ENCODE data around the gene GTPBP6. TPM values are rescaled to one million over a fixed set of nuclear protein-coding genes. Genes with fewer than 3 reads are reported as not detected.
"Not testable (repeated sequence)": the region's sequence is repeated elsewhere in the genome, so short reads cannot be mapped to it uniquely, and the experiment has no call there.

The GTPBP6 gene
- total and polyA plus RNA-seq, 7 donors = 48.1 to 63.4 (median 50.0) TPM

DNA sequence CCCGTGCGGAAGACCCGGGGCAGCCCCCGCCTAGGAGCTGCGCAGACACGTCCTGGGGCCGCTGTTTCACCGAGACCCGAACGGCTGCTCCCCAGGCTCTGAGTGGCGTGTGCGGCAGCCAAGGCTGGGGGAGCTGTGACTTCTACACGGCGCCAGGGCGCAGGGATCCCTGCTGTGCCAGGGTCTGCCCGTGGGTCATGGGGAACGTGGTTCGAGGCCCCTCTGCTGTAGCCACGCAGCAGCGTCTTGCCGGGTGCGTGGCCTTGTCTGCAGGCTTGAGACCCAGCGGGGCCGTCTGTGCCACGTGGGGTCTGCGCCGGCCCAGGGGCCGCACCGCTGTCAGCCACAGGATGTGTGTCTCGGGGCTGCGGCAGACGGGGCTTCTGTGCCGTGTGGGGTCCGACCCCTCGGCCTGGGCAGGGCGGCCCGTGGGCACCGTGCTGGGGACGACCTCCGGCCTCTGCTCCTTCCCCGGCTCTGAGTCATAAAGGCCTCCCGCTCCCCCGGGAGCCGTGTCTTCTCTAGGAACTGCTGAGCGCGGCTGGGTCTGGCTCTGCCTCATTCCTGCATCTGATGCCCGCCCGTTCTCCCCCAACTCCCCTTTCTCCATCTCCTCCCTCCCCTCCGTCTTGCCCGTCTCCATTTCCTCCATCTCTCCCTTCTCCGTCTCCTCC, 12.7 kb upstream of the GTPBP6 start:
- peak in 1 of 2 donors; percentile 69 for DNase-seq
- Histone ChIP-seq H3K4me1 (no peaks in the 10 kb centered on the region), H3K9me3 (no peaks in the 10 kb centered on the region), H3K4me3 (peak overlapping the region; percentile 40), H3K27me3 (ENCODE audit: insufficient read depth in 3 of 3, low read length in 2 of 3) (no peaks in the 10 kb centered on the region), H3K36me3 (ENCODE audit: insufficient read depth in 1 of 2, low read depth in 1 of 2) (peaks cover 0 to 38% of the 10 kb centered on the region in 2 donors), H3K27ac (no peak overlapping the region)
- 7 to 22% (median 8%) methylated on average over 41 to 51 of the region's 51 CpGs for WGBS, 3 donors
- intact Hi-C loops (cut with DNase I) = no loop called here
- TF ChIP-seq, protein P1, sequence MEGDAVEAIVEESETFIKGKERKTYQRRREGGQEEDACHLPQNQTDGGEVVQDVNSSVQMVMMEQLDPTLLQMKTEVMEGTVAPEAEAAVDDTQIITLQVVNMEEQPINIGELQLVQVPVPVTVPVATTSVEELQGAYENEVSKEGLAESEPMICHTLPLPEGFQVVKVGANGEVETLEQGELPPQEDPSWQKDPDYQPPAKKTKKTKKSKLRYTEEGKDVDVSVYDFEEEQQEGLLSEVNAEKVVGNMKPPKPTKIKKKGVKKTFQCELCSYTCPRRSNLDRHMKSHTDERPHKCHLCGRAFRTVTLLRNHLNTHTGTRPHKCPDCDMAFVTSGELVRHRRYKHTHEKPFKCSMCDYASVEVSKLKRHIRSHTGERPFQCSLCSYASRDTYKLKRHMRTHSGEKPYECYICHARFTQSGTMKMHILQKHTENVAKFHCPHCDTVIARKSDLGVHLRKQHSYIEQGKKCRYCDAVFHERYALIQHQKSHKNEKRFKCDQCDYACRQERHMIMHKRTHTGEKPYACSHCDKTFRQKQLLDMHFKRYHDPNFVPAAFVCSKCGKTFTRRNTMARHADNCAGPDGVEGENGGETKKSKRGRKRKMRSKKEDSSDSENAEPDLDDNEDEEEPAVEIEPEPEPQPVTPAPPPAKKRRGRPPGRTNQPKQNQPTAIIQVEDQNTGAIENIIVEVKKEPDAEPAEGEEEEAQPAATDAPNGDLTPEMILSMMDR (IDR thresholded peaks at IDR 0.05) = no peak
- peak; percentile 51 to 70 (median 52) for ATAC-seq

DNA sequence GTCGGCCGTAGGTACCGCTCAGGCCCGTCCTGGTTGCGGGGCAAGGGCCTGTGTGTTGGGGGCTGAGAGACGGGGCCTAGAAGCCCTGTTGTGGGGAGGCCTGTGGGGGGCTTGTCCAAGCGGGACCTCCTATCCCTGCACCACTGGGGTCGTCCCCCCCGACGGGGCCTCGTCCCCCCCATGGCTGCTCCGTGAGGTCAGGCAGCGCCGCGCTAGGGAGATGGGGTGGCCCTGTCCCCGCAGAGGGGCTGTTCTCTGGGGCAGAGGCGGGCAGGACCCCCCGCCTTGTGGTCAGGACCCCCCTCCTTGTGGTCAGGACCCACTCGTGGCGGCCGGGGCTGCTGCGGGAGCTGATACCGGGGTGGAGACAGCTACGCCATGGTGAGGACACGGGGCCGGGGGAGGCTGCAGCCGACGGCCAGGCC, 12.1 kb upstream of the GTPBP6 start:
- Histone ChIP-seq H3K36me3 (ENCODE audit: insufficient read depth in 1 of 2, low read depth in 1 of 2) (peaks cover 0 to 33% of the 10 kb centered on the region in 2 donors), H3K4me1 (no peaks in the 10 kb centered on the region), H3K27ac (no peak overlapping the region), H3K4me3 (peak overlapping the region; percentile 40), H3K9me3 (no peaks in the 10 kb centered on the region), H3K27me3 (ENCODE audit: insufficient read depth in 3 of 3, low read length in 2 of 3) (peaks cover 0 to 2% (median 0%) of the 10 kb centered on the region in 3 donors)
- intact Hi-C loops (cut with DNase I) = no loop called here
- DNase-seq = peak in 1 of 2 donors; percentile 47
- peak in 3 of 4 donors; percentile 24 to 35 (median 25) for ATAC-seq
- 12 to 57% (median 14%) methylated on average over 8 to 28 of the region's 28 CpGs for WGBS, 3 donors
- TF ChIP-seq, protein P1 (IDR thresholded peaks at IDR 0.05) = no peak

DNA sequence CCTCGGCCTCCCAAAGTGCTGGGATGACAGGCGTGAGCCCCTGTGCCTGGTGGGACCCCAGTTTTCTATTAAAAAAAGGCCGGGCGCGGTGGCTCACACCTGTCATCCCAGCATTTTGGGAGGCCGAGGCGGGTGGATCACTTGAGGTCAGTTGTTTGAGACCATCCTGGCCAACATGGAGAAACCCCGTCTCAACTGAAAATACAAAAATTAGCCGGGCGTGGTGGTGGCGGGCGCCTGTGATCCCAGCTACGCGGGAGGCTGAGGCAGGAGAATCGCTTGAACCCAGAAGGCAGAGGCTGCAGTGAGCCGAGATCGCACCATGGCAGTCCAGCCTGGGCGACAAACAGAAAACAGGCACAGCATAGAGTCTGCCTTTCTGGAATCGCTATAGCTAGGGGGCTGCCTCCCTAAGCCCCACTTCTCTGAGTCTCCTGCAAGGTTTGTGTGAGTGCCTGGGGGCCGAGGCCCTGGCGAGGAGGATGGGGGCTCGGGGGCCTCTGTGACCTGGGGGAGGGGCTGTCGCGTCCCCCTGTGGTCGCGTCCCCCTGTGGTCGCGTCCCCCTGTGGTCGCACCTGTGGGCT, 11.6 kb upstream of the GTPBP6 start:
- H3K27ac ChIP-seq; ATAC-seq; intact Hi-C loops (cut with DNase I); H3K4me3 ChIP-seq; H3K4me1 ChIP-seq; H3K27me3 ChIP-seq (ENCODE audit: insufficient read depth in 3 of 3, low read length in 2 of 3); H3K9me3 ChIP-seq: not testable (repeated sequence)
- peaks cover 0 to 28% of the 10 kb centered on the region in 2 donors for H3K36me3 ChIP-seq (ENCODE audit: insufficient read depth in 1 of 2, low read depth in 1 of 2)
- WGBS, 3 donors = 70 to 73% (median 72%) methylated on average over 29 of the region's 29 CpGs
- peak; percentile 9 to 39 for DNase-seq

DNA sequence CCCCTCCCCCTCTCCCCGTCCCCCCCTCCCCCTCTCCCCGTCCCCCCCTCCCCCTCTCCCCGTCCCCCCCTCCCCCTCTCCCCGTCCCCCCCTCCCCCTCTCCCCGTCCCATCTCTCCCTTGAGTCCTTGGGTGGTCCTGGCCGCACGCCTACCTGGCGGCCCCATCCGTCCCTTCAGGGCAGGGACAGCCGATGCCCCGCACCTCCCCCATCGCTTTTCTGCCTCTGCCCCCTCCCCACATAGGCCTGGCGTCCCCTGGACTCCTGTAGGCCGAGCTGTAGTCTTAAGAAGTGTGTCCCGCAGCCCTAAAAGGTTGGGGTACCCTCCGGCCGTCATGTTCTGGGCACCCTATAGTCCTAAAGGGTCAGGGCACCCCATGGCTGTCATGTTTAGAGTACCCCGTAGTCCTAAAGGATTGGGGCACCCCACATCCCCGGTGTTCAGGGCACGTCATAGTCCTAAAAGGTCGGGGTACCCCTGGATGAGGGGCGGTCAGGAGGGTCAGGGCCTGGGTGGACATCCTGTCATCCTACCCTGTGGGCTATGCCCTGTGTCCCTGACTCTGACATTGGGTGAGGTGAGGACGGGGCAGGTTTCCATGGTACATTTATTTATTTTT, 10.8 kb upstream of the GTPBP6 start:
- TF ChIP-seq, protein P1 (IDR thresholded peaks at IDR 0.05) = no peak
- peaks cover 0 to 21% of the 10 kb centered on the region in 2 donors for H3K36me3 ChIP-seq (ENCODE audit: insufficient read depth in 1 of 2, low read depth in 1 of 2)
- intact Hi-C loops (cut with DNase I) = no loop called here
- peaks cover 0 to 11% (median 5%) of the 10 kb centered on the region in 3 donors for H3K27me3 ChIP-seq (ENCODE audit: insufficient read depth in 3 of 3, low read length in 2 of 3)
- WGBS, 3 donors = 81 to 89% (median 82%) methylated on average over 11 to 18 of the region's 23 CpGs
- ATAC-seq = no peak
- no peak overlapping the region for H3K27ac ChIP-seq
- no peak overlapping the region for H3K4me3 ChIP-seq
- peak; percentile 16 to 47 for DNase-seq
- H3K9me3 ChIP-seq = no peaks in the 10 kb centered on the region
- H3K4me1 ChIP-seq = no peaks in the 10 kb centered on the region

DNA sequence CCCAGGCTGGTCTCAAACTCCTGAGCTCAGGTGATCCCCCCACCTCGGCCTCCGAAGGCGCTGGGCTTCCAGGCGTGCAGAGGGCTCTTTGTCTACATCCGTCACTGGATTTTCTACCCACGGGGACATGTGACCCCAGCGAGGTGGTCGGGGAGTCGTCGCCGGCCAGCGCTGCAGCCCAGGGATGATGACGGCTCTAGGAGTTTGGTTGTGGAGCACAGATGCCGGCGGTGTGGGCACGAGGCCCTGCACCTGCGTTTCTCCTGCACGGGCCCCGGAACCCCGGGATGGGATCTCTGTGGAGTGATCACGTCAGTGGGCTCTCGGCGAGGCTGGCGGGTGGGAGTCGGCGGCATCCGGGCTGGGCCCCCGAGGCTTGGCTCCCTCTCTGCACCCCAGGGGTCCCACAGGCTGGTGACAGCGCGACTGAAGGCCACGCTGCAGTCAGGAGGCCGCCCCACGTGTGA, 9.1 kb upstream of the GTPBP6 start:
- no peak for ATAC-seq

DNA sequence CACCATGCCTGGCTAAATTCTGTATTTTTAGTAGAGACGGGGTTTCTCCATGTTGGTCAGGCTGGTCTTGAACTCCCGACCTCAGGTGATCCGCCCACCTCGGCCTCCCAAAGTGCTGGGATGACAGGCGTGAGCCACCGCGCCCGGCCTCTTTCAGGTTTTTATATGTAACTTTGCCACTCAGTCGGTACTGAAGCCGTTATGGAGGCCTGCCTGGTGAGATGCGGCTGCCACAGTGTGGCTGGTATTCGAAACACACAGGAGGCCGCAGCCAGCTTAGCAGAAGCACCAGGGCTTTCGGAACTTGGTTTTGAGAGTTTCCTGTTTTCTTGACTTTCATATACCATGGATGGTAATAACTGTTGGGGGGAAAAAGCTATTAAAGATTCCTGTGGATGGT, 6.1 kb upstream of the GTPBP6 start:
- H3K27me3 ChIP-seq (ENCODE audit: insufficient read depth in 3 of 3, low read length in 2 of 3) = peaks cover 0 to 11% (median 5%) of the 10 kb centered on the region in 3 donors
- 80 to 86% (median 83%) methylated on average over 14 of the region's 14 CpGs for WGBS, 3 donors
- H3K9me3 ChIP-seq; ATAC-seq; H3K36me3 ChIP-seq (ENCODE audit: insufficient read depth in 1 of 2, low read depth in 1 of 2); H3K4me3 ChIP-seq; H3K4me1 ChIP-seq; H3K27ac ChIP-seq: not testable (repeated sequence)
- DNase-seq = peak; percentile 3 to 48
- intact Hi-C loops (cut with DNase I) = loop anchor here in 1 of 2 donors (5.0 kb wide), 1 partner anchor 38 kb away; no protein-coding TSS in a partner anchor

More for the DNA sequence above, 9.1 kb upstream of the GTPBP6 start:
- TF ChIP-seq, protein P1 (IDR thresholded peaks at IDR 0.05) = no peak
- Histone ChIP-seq H3K4me1 (no peaks in the 10 kb centered on the region), H3K27me3 (ENCODE audit: insufficient read depth in 3 of 3, low read length in 2 of 3) (peaks cover 0 to 11% (median 5%) of the 10 kb centered on the region in 3 donors), H3K27ac (no peak overlapping the region), H3K9me3 (no peaks in the 10 kb centered on the region), H3K4me3 (no peak overlapping the region), H3K36me3 (ENCODE audit: insufficient read depth in 1 of 2, low read depth in 1 of 2) (peaks cover 0 to 5% of the 10 kb centered on the region in 2 donors)
- intact Hi-C loops (cut with DNase I) = no loop called here
- 84 to 86% (median 85%) methylated on average over 30 to 33 of the region's 33 CpGs for WGBS, 3 donors
- peak in 1 of 2 donors; percentile 49 for DNase-seq

All from psoas muscle (tissue), 8 donors.